ENCODE measurements around the gene CADM1.
A peak's percentile ranks its signal among the peaks of the same experiment; 100 is the strongest.
"Not testable (repeated sequence)": the region's sequence is repeated elsewhere in the genome, so short reads cannot be mapped to it uniquely, and the experiment has no call there.

CADM1 gene

GRCh38 chr11:115476463-115477286 is 27.5 kb downstream of the CADM1 start:
- DNase-seq: peak; percentile 70 to 86

DNA sequence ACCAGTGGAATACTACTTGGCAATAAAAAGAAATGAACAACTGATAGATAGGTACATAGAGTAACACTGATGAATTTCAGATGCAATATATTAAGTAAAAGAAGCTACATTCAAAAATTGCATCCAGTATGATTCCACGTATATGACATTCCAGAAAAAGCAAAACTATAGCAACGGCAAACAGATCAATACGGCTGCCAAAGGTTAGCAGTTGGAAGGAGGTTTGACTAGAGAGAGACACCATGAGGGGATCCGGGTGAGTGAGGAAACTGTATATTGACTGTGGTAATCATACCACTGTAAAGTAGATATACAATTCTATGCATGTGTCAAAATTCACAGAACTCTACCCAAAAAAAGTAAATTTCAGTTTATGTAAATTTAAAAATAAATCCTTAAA is 28.7 kb downstream of the CADM1 start:
- no peak for DNase-seq

DNA sequence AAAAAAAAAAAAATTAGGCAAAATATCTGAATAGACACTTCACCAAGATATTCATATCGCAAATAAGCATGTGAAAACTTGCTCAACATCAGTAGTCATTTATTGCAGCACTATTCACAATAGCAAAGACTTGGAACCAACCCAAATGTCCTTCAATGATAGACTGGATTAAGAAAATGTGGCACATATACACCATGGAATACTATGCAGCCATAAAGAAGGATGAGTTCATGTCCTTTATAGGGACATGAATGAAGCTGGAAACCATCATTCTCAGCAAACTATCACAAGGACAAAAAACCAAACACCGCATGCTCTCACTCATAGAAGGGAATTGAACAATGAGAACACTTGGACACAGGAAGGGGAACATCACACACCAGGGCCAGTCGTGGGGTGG is 29.9 kb downstream of the CADM1 start:
- DNase-seq: not testable (repeated sequence)

GRCh38 chr11:115473167-115473566 is 31.0 kb downstream of the CADM1 start:
- DNase-seq: no peak

- DNase-seq: no peak
Measured at GRCh38 chr11:115471367-115471766, 32.8 kb downstream of the CADM1 start.

GRCh38 chr11:115470928-115471327 is 33.3 kb downstream of the CADM1 start:
- DNase-seq: no peak

DNA sequence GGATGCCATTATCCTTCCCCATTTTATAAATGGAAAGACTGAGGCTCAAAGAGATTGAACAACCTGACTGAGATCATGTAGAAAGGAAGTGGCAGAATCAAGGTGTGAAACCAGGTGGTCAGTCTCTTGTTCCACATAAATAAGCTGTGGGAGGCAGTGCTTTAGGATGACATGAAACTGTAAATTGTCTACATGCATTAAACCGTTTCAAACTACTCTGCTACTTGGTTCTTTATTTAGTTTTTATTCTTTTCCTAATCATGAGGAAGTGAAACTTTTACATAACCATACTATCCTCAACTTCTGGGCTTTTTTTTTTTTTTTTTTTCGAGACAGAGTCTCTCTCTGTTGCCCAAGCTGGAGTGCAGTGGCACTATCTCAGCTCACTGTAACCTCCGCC is 34.9 kb downstream of the CADM1 start:
- no peak for DNase-seq

DNA sequence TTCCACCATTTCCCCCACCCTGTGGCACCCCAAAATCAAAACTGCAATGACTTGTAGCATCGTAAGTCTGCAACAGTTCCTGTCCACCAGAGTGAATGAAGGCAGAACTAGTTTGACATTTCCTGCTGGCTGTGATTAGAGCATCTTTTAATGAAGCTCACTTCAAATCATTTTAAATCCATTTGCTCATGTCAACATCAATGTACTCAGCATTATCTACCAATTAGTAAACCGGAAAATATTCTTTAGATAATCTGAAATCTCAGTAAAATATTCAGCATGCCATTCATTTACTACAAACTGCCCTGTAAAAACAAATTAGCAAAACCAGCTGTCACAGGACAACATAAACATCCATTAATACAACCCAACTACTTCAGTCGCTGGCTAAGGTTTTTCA is 38.1 kb downstream of the CADM1 start:
- no peak for DNase-seq

DNA sequence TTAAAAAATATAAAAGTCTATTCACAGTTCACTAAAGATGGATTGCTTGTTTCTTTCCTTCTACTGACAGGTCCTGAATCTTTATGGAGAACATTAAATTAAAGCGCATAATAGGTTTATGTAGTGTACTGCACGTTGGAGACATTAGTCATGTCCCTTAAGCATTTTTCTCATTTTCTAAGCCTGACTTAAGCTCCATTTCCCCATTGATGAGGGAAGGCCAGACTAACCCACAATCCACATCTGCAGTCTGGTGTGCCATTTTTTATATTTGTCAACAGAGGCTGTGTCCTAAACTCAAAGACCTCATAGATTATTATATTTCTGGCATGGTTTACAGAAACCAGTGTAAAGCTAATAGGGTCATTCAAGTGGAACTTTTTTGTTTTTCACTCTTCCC is 39.9 kb downstream of the CADM1 start:
- no peak for DNase-seq

DNA sequence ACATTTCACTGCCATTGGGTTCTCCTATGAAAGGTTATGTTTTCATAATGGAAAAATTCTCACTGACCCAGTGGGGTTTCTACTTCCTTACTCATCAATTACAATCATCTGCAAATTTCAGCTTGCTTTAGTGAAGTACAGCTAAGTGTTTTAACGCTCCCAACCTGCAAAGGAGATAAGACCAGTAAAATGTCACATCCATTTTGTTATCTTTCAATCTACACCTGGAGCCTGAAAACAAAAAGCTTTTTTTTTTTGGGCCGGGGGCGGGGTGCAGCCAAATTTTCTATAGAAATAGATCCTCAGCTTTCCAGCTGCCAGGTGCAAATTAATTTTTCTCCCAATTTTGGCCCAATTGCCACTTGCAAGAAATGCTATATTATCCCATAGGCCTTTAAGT is 40.6 kb downstream of the CADM1 start:
- peak in 1 of 2 experiments; percentile 16 for DNase-seq

DNA sequence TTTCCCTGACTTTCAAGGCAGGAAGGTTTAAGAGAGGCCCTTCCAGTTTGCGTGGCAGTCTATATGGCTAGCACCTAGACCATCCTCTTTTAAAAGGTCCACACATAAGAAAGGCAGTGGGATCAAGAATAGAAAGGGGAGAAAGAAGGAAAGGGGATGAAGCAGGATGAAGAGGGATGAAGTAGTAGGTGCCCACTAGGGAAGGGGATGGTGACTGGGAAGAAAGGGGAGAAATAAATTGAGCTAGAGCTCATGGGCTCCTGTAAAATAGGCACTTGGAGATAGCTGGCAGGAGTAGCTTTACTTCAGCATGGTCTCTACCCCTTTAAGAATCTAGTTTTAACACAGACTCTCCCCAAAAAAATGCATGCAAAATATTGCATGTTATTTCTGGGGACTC is 41.5 kb downstream of the CADM1 start:
- no peak for DNase-seq

DNA sequence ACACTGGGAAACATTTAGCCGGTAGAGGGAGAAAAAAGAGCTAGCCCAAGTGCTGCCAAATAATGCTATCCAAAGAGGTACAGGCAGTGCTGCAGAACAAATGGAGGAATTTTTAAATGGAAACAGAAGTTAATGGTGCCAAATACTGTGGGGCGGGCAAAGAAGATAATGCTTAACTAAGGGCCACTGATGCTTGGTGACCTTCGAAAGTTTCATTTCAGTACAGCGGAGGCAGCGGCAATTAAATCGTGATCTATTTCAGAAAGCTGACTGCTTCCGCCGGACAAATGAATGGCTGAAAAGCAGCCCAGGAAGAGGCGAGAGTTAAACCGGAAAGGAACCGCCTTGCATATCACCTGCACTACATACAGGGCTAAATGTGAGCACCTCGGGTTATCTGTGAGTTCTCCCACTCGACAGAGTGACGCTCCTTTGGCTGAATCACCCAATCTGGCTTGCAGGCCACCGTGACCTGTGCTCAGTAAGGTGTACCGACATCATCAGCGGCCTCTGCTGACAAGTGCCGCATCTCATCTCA is 42.1 kb downstream of the CADM1 start:
- no peak for DNase-seq

DNA sequence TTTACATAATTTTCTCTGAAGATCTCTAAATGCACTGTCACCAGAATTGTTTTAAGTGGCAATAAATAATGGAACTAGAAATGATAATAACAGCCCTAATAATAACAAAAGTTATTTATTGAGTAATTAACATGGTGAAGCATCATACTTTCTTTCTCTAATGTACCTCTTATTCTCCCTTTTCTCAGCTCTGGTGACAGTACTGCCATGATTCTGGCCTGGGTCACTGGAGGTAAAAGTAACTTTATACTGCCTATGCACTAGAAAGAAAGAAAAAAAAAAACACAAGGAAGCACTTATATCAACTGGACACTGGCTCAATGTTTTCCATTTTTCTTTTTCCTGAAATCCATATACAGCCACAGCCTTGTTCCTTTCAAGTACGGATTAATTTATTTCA is 43.7 kb downstream of the CADM1 start:
- DNase-seq: no peak

GRCh38 chr11:115459563-115459962 is 44.7 kb downstream of the CADM1 start:
- DNase-seq: no peak

GRCh38 chr11:115458877-115459276 is 45.3 kb downstream of the CADM1 start:
- no peak for DNase-seq

DNA sequence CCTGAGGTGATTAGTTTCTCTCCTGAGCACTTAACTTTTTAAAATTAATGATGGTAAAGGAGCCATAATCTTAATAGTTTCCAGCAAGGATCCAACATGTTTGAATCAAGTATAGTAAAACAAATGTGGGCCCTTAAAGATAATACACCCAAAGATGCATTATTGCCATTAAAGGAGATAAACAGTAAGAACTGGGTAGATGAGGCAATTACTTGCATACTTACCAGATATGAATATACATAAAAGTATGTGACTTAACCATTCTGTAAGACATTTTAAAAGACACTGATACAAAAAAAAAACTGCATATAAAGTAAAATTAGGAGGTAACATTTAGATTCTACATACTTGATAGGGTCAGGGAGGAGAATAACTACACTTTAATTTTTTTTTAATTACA is 48.2 kb downstream of the CADM1 start:
- DNase-seq: no peak

- no peak for DNase-seq
Measured at GRCh38 chr11:115455613-115456012, 48.6 kb downstream of the CADM1 start.

DNA sequence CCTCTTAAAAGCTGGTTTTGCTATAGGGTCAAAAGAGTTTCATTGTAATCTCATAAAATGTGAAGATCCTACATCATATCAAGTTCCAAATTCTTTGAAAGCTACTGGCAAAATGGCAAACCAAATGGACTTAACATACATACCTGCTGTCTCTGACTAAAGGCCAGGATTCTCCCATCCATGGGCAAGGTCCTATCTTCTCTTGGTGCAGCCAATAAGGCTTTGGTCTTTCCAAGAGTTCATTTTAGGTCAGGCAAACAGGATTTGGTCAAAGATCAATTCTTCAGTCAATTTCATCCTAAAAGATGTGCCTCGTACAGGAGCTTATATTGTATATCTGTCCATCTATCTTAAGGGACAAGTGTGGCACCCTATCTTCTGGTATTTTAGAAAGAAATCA is 49.7 kb downstream of the CADM1 start:
- DNase-seq: no peak

DNA sequence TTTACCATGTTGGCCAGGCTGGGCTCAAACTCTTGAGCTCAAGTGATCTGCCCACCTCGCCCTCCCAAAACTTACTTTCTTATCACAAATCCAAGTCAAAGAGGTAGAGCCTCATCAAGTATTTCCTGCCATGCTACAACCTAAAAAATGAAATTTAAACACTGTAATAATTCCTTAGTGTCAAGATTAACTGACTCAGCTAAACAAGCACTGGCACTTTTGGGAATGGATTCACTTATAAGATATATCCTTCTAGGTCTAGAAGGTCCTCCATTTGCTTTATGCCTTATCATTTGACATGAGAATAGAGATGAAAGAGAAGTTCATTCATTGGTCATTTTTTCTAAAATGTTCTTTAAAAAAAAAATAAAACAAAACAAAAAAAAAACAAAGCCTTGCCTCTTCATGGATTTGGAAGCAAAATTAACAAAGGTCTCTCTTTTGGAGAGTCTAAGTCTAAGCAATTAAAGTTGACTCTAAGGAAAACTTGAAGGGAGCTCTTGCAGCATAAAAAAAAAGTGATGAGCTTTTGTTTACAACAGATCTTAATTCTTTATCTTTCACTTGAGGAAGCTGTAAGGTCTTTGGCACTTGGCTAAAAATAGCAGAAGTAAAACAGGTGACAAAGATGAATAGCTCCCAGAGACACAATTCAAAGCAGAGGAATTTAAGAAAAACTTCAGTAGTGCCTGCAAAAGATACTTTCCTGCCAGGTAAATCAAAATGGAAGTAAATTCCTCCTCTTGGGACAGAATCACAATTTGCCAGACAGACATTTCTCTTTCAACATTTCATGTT is 50.3 kb downstream of the CADM1 start:
- no peak for DNase-seq

DNA sequence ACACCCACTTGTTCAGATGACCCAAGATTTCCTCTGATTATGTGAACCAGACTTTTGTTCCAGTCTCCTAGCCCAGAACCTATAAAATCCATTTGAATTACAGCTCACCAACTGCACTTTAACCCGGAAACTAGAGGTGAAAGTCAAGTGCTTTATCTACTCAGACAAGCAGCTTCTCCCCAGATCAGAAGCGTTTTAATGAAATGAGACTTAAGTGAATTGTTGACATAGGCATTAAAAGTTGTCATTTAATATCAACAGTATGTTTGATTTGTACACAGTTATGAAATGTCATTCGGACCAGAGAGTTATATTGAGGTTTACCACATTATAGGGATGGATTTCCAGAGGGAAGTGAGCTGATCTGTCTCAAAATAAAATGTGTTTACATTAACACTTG is 52.0 kb downstream of the CADM1 start:
- no peak for DNase-seq

DNA sequence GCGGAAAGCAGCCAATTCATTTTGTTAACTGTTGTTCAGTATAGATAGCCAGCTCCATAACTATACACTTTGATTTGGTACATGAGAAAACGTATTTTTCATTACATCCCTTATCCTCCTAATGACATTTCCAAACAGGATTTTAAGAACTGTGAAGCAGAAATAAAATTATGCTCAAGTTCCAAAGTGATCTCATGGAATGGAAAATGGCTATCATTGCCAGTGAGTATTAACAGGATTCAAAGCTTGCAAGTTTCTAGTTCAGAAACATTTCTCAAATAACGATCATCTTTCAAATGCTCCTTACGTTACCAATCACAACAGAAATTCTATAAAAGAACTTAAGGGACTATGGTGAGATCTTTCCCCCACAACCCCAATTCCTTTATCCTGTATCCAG is 53.7 kb downstream of the CADM1 start:
- DNase-seq: no peak

DNA sequence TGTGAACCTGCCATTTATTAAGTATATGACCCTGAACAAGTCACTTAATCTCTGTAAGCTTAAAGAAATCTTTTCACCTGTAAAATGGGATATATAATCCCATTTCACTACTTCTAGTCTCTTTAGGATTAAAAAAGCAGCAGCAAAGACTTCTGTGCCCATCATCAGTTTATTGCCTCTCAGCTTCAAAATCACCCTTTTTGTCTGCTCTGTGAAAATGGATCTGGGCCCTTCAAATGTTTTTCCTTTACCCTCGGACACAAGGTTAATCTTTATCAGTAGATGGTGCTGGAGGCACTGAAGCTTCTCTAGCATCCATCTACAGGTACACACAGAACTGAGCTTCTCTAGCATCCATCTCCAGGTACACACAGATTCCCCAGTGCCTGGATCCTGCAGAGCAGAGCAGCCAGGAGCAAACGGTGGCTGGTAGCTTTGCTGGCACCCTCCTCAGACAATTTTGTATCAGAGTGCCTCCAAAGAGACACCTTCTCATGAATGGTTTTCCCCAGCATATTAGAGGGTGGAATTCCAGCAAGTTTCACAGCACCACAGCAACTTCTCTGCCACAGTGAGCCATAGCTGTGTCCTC is 56.8 kb downstream of the CADM1 start:
- no peak for DNase-seq

DNA sequence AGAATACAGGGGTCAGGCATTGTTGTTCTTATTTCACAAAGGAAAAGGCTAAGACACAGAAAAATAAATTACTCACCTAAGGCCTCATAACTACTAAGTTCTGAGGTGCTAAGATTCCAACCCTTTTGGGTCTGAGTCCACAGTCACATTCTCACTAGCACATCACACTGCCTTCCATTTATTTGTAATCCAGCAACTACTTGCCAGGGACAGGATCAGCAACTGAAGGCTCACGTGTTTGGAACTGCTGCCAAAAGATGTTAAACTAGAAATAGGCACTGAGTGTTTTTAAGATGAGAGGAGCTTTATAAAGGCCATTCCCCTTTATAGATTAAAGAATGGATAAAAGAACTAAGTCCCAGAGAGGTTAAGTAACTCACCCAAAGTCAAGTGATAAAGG is 58.0 kb downstream of the CADM1 start:
- no peak for DNase-seq

- DNase-seq: no peak
Measured at GRCh38 chr11:115444542-115444941, 59.7 kb downstream of the CADM1 start.
